IMR-90 (cell line): ENCODE results near the gene TSC1. TPM values are rescaled to one million over a fixed set of nuclear protein-coding genes. Genes with fewer than 3 reads are reported as not detected.

Experiments
- ATAC-seq: fragments of 200-7000 bp; cut with Tn5 transposase; 2 replicates; pipeline ENCODE4 v1.9.1; 2020; ENCODE audit warnings: low read depth, mild to moderate bottlenecking, moderate library complexity
- BruUV-seq: library from RNA; stranded (reverse); fragments of 400-500 nt; replicated peaks from 2 replicates; lab custom pipeline; 2021; lab: Mats Ljungman, UMichigan
- CTCF ChIA-PET: fragments of 300-600 bp; formaldehyde crosslinking; extraction: SDS; loops from one replicate; lab custom pipeline; 2021; ENCODE audit warnings: antibody characterized with exemption; lab: Yijun Ruan, JAX
- POLR2A ChIA-PET: fragments of 300-600 bp; sonication (Branson Sonifier 250); formaldehyde crosslinking; loops from one replicate; lab custom pipeline; 2022; ENCODE audit warnings: antibody characterized with exemption; ENCODE audit not compliant: unreplicated experiment; lab: Charles Lee
- DNase-seq: peaks from one replicate; pipeline ENCODE4 v3.0.0; 2013
- H2AFZ ChIP-seq: replicated peaks from 2 replicates; pipeline ENCODE3; 2013; ENCODE audit warnings: low read length, mild to moderate bottlenecking; ENCODE audit not compliant: poor library complexity
- H2AK5ac ChIP-seq: 2 replicates; pipeline ENCODE4 v1.6.1; 2013; ENCODE audit warnings: low read depth, low read length, inconsistent platforms
- H2AK9ac ChIP-seq: replicated peaks from 2 replicates; pipeline ENCODE3; 2013; ENCODE audit warnings: mild to moderate bottlenecking, low read depth, low read length, moderate library complexity; ENCODE audit not compliant: poor library complexity
- H2BK120ac ChIP-seq: 2 replicates; pipeline ENCODE4 v1.6.1; 2013; ENCODE audit warnings: low read depth, low read length, inconsistent platforms
- H2BK15ac ChIP-seq: 3 replicates; pipeline ENCODE4 v1.6.1; 2013; ENCODE audit warnings: low read depth, low read length, inconsistent platforms
- H2BK20ac ChIP-seq: 2 replicates; pipeline ENCODE4 v1.6.1; 2013; ENCODE audit warnings: low read depth, mild to moderate bottlenecking, inconsistent platforms, low read length, moderate library complexity
- H2BK5ac ChIP-seq: 2 replicates; pipeline ENCODE4 v1.6.1; 2013; ENCODE audit warnings: mild to moderate bottlenecking, low read depth, low read length, inconsistent platforms; ENCODE audit not compliant: poor library complexity, severe bottlenecking
- H3K14ac ChIP-seq: replicated peaks from 2 replicates; pipeline ENCODE4 v1.6.1; 2013; ENCODE audit warnings: low read depth, low read length, inconsistent platforms
- H3K18ac ChIP-seq: 2 replicates; pipeline ENCODE4 v1.6.1; 2013; ENCODE audit warnings: low read depth, low read length, control low read depth
- H3K23ac ChIP-seq: 2 replicates; pipeline ENCODE4 v1.6.1; 2013; ENCODE audit warnings: low read depth, low read length, inconsistent platforms
- H3K27ac ChIP-seq: 2 replicates; pipeline ENCODE4 v1.5.1; 2013; ENCODE audit warnings: mild to moderate bottlenecking, control low read depth, low read length; ENCODE audit not compliant: insufficient read depth
- H3K27me3 ChIP-seq: 2 replicates; pipeline ENCODE4 v1.6.1; 2013; ENCODE audit warnings: low read length; ENCODE audit not compliant: control insufficient read depth, insufficient read depth
- H3K36me3 ChIP-seq: 2 replicates; pipeline ENCODE4 v1.6.1; 2013; ENCODE audit warnings: low read length, mixed read lengths; ENCODE audit not compliant: control insufficient read depth, insufficient read depth
- H3K4ac ChIP-seq: 2 replicates; pipeline ENCODE4 v1.6.1; 2013; ENCODE audit warnings: low read depth, low read length, inconsistent platforms
- H3K4me1 ChIP-seq: 2 replicates; pipeline ENCODE4 v1.6.1; 2013; ENCODE audit warnings: low read length, mixed read lengths; ENCODE audit not compliant: control insufficient read depth, insufficient read depth
- H3K4me2 ChIP-seq: 2 replicates; pipeline ENCODE4 v1.6.1; 2013; ENCODE audit warnings: low read depth, mild to moderate bottlenecking, control low read depth, low read length, moderate library complexity
- H3K4me3 ChIP-seq: 2 replicates; pipeline ENCODE4 v1.5.1; 2013; ENCODE audit warnings: low read depth, mild to moderate bottlenecking, control low read depth, low read length, moderate library complexity; ENCODE audit not compliant: insufficient read depth
- H3K56ac ChIP-seq: 2 replicates; pipeline ENCODE4 v1.6.1; 2013; ENCODE audit warnings: low read length, inconsistent platforms; ENCODE audit not compliant: insufficient read depth; ENCODE audit errors: extremely low read depth
- H3K79me1 ChIP-seq, 2 experiments: 2 replicates each; pipeline ENCODE4 v1.6.1; 2013; ENCODE audit warnings: low read length in 2 of 2, inconsistent platforms in 1 of 2, low read depth in 1 of 2
- H3K9ac ChIP-seq: 2 replicates; pipeline ENCODE4 v1.6.1; 2013; ENCODE audit warnings: low read depth, low read length, control low read depth
- H3K9me1 ChIP-seq: 2 replicates; pipeline ENCODE4 v1.6.1; 2013; ENCODE audit warnings: low read length, inconsistent platforms; ENCODE audit not compliant: insufficient read depth
- H3K9me3 ChIP-seq: 2 replicates; pipeline ENCODE4 v1.6.1; 2013; ENCODE audit warnings: low read length; ENCODE audit not compliant: control insufficient read depth, insufficient read depth
- H4K20me1 ChIP-seq: 2 replicates; pipeline ENCODE4 v1.6.1; 2013; ENCODE audit warnings: low read length, inconsistent platforms; ENCODE audit not compliant: insufficient read depth
- H4K5ac ChIP-seq: 2 replicates; pipeline ENCODE4 v1.6.1; 2013; ENCODE audit warnings: mild to moderate bottlenecking, low read depth, low read length, control low read depth
- H4K8ac ChIP-seq, 2 experiments: 2 replicates each; pipeline ENCODE4 v1.6.1; 2013; ENCODE audit warnings: low read depth in 2 of 2, low read length in 2 of 2, control low read depth in 1 of 2, inconsistent platforms in 1 of 2
- H4K91ac ChIP-seq: 2 replicates; pipeline ENCODE4 v1.6.1; 2013; ENCODE audit warnings: low read depth, low read length, inconsistent platforms; ENCODE audit not compliant: insufficient read depth
- CEBPB ChIP-seq: IDR thresholded peaks from 2 replicates; pipeline ENCODE4 v1.6.1; 2012; ENCODE audit warnings: low read depth, low read length, improper control_type of control experiment
- MAZ ChIP-seq: IDR thresholded peaks from 2 replicates; pipeline ENCODE4 v1.6.1; 2012; ENCODE audit warnings: low read depth, mild to moderate bottlenecking, low read length, improper control_type of control experiment, moderate library complexity, borderline replicate concordance
- NFE2L2 ChIP-seq: fragments of 150-350 bp; IDR thresholded peaks from 2 replicates; pipeline ENCODE4 v1.6.1; 2016; ENCODE audit warnings: low read depth, mild to moderate bottlenecking, low read length
- RCOR1 ChIP-seq: IDR thresholded peaks from 2 replicates; pipeline ENCODE4 v1.6.1; 2012; ENCODE audit warnings: mild to moderate bottlenecking, low read length, improper control_type of control experiment; ENCODE audit not compliant: insufficient replicate concordance
- SMC3 ChIP-seq: fragments of 150-350 bp; IDR thresholded peaks from 2 replicates; pipeline ENCODE4 v1.6.1; 2016; ENCODE audit warnings: low read depth, mild to moderate bottlenecking, antibody characterized with exemption, low read length, moderate library complexity
- WGBS, 2 experiments: methylation state at CpG; one replicate each; pipeline versions ENCODE4 v1.1.5 to v1.1.7; 2013; ENCODE audit warnings: missing lambda C conversion rate in 2 of 2; ENCODE audit not compliant: insufficient read length in 1 of 2; ENCODE audit errors: extremely low coverage in 2 of 2; 5-methylcytosine and 5-hydroxymethylcytosine counted together
- dilution Hi-C: fragments of 300-500 bp; cut with HindIII; formaldehyde crosslinking; loops from one replicate; pipeline ENCODE4 v1.14.3; 2018; ENCODE audit warnings: low sequenced_read_pairs; ENCODE audit not compliant: unreplicated experiment
- in situ Hi-C: fragments of 300-500 bp; cut with MboI; formaldehyde crosslinking; loops from 3 replicates; pipeline ENCODE4 v1.14.3; 2019; ENCODE audit warnings: low sequenced_read_pairs, inconsistent platforms, mixed read lengths
- intact Hi-C: fragments of 100-400 bp; cut with micrococcal nuclease; formaldehyde crosslinking; loops from 2 replicates; pipeline ENCODE4 v1.10.0; 2022
- polyA plus RNA-seq, 3 experiments: library from polyadenylated mRNA; depleted of rRNA; stranded (reverse); fragments of >200 nt; gene quantifications; 2 replicates each; pipeline ENCODE4 v1.2.3, GENCODE V29; 2012; ENCODE audit warnings: low replicate concordance in 1 of 3
- total RNA-seq: library from RNA; depleted of rRNA; stranded (reverse); fragments of >200 nt; gene quantifications from 2 replicates; pipeline ENCODE4 v1.2.3, GENCODE V29; 2012

TSC1 gene
- total and polyA plus RNA-seq, 2 of the 4 experiments (the other 2 are of a cell fraction), result 25.7 to 56.3 TPM

- Histone ChIP-seq H2BK15ac (no peak overlapping the region), H3K9ac (no peak overlapping the region), H3K36me3 (no peaks in the 10 kb centered on the region), H3K79me1 (no peaks in the 10 kb centered on the region), H3K9me3 (no peaks in the 10 kb centered on the region), H2BK120ac (no peak overlapping the region), H3K14ac (no peak overlapping the region), H4K20me1 (no peaks in the 10 kb centered on the region), H3K4ac (no peak overlapping the region), H2AFZ (peak overlapping the region; percentile 69), H3K4me3 (no peak overlapping the region), H2BK20ac (no peak overlapping the region), H4K8ac (no peak overlapping the region), H3K9me1 (no peaks in the 10 kb centered on the region), H2AK9ac (no peak overlapping the region), H4K91ac (no peak overlapping the region), H3K23ac (no peak overlapping the region), H3K4me2 (no peak overlapping the region; the same call in 1 of the 2 replicates), H4K5ac (no peak overlapping the region), H2AK5ac (no peak overlapping the region), H3K18ac (no peak overlapping the region), H3K27ac (no peak overlapping the region), H2BK5ac (no peak overlapping the region), H3K56ac (no peak overlapping the region), H3K4me1 (peaks cover 8% of the 10 kb centered on the region; the same call in 1 of the 2 replicates), H3K27me3 (peaks cover 33% of the 10 kb centered on the region)
- WGBS, 2 experiments, result no CpG with 5 or more reads among the region's 8 CpGs
- BruUV-seq, result no TSS peak
- ChIA-PET CTCF (interaction anchor here (0.6 kb wide), 1 partner anchor 445 kb away, joined by 3 read pairs; no protein-coding TSS in a partner anchor), POLR2A (no interaction called here)
- TF ChIP-seq MAZ, result no peak
- peak; percentile 92 for TF ChIP-seq CEBPB
- no peak for TF ChIP-seq NFE2L2
- no peak for TF ChIP-seq RCOR1
- TF ChIP-seq SMC3, result no peak
- DNase-seq, result peak; percentile 72
- dilution Hi-C loops, result no loop called here
- peak; percentile 87 for ATAC-seq
- in situ Hi-C loops, result no loop called here
- intact Hi-C loops, result no loop called here
These were observed 87.4 kb downstream of the TSC1 start for GRCh38 chr9:132857031-132857430.
